Head of caudate nucleus (tissue), 42 donors: Measurements from ENCODE around the gene TMEM185A.
"Not testable (repeated sequence)": the region's sequence is repeated elsewhere in the genome, so short reads cannot be mapped to it uniquely, and the experiment has no call there.

Experiments used
- DNase-seq, 42 donors: peaks; one replicate each; pipeline versions ENCODE4 v3.0.0 to v3.0.0-alpha.2; 2020 to 2021; ENCODE audit warnings: mixed read lengths in 7 of 42
- intact Hi-C: fragments of 100-400 bp; cut with DNase I; formaldehyde crosslinking; loops from one replicate; pipeline ENCODE4 v1.15.0; 2022

The TMEM185A gene

DNA sequence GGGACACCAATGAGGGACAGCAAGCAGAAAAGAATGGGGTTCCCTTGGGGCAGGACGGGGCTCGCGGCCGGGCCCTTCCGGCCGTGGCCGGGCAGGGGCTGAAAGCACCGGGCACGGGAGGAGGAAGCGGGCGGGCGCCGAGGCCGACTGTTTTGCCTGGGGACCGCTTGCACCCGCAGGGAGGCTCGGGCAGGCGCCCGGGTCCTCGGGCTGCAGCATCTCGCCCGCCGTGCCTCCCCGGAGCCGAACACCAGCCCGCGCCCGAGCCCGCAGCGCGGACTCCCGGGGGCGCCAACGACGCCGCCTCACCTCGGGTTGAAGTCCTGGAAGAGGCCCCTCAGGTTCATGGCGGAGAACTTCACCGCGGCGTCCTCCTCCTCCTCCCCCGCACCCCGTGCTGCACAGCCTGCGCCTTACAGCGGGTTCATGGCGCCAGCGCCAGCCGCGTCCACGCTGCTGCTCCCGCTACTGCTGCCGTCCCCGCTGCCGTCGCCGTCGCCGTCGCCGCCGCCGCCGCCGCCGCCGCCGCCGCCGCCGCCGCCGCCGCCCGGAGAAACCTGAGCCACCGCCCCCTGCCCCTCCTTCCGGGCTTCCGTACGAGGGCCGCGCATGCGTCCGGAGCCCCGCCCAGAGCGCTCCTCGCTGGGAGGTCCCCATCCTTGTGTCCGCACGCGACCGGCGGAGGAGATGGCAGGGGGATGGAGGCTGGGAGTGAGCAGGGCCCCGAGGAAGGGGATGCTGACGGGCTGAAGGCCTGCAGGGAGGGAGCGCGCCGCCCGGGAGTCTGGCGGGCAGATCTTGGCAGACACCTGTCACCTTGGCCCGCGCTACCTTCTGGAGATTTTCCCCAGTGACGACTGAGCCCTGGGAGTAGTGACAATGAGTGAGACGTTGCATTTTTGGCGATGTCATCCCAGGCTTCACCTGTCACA is at the start of gene TMEM185A:
Gene TMEM185A (minus strand): TSS at position 559 of the 932 bp plus-strand sequence. CDS start 212 bp downstream, at position 347.
- DNase-seq, result peak; percentile 30 to 87 (median 70)
- intact Hi-C loops, result no loop called here

DNA sequence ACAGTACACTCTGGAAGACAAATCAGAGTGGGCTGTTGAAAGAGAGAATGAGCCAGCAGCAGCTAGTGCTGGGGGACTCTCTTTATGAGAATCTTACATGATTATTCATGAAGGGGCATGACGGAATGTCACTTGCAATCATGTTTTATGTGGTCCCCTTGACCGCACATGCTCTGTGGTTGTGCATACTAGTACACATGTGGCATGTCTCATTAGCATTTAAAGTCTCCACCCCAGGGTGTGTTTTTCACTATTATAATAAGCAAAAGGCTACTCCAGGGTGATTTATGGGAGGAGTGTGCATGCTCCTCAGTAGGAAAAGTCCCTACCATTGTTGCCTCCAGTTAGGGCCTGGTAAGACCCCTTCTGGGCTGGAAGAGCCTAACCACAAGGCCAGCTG is 49.6 kb upstream of the TMEM185A start:
- intact Hi-C loops, result no loop called here
- DNase-seq, result no peak

DNA sequence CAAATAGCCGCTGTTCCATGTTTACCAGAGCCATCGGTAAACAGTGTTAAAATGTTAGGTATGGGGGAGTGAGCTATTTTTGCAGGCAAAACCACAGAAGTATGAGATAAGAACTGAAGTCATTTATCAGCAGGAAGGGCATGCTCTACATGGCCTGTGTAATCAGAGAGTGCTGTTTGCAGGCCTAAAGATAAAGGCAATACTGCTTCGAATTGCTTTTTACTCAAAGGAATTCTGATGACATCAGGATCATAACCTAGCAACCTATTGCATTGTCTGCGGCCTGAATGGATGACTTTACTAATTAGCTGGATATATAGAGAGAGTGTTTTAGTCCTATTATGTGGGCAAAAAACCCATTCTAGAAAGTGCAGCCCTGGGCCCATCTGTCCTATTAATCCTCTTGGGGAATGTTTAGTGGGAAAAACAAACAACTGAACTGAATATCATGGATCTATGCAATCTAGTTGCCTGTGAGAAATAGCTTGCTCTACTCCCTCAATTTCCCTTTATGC is 47.6 kb upstream of the TMEM185A start:
- intact Hi-C loops, DNase-seq: not testable (repeated sequence)

DNA sequence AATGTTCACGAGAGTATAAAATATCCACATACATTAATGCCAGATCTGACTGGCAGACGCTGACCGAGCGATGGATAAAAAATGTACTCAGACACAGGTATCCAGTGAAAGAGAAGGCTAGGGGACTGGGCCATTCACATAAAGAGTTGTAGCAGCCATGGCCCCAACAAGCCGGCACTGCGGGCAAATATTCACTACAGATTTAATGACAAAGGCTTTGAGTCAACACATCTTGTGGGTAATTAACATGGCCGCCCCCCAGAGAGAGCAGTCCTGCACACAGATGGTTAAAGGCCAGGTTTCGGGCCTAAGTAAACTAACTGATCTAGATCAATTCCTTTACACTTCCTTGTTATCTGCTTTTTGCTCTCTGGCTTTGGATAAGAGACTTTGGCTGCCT is 44.0 kb upstream of the TMEM185A start:
- intact Hi-C loops, DNase-seq: not testable (repeated sequence)

DNA sequence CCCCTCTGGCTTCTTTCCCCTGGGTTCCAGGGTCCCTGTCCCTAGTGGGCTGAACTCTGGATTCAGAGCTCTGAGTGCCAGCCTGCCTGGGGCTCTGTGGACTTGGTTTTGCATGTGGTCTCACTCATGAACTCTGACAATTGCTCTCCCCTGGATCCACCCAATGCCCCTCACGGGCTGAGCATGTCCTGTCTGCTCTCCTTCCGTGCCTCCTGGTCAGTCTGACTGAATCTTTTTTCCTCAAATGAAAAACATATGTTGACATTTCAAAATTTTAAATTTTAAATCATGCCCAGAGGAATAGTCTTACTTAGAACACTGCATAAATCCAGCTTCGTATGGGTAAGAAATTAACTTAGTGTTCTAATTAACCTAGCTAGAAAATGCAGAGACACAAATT is 43.5 kb upstream of the TMEM185A start:
- DNase-seq, intact Hi-C loops: not testable (repeated sequence)

DNA sequence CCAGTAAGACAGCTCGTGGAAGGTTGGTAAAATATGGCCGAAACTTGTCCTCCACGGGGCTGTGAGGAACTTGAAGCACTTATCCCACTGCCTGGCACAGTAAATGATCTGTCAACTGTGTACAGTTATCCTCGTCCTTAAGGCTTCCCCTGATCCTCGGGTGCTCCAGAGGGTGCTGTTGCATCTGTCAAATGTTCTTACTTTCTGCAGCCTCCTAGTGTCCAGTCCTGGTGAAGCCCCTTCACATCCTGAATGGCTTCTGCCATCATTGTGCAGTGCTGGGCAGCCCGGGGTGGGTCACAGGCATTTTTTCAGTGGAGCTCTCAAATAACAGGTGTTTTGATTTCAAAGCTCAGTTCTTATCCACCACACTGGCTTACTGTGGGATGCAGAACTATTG is 29.0 kb upstream of the TMEM185A start:
- intact Hi-C loops, DNase-seq: not testable (repeated sequence)

DNA sequence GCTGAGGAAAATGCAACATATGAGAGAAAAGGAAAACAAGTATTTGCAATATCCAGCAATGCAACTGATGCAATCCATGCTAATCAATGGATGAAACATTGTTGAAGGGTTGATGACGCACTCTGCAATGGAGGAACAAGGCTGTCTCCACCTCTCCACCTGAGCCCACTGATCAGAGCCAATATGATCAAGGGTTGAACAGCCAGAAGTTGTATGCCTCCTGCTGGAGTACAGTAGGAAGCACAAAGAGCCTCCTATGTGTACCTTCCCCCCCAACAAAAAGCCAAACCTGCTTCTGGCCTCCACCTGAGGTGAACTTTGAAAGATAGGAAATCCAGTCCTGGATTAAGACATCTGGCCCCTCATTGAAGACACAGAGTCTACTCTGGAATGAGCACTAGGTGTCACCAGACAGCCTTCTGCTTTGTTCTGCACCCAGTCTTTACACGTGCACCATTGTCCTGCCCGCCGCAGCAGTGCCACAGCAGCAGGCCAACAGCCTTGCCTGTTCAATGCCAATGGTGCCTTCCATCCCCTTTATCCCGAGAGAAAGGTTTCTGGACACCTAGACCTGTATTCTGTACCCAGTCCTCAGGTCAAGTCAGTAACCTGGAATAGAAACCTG is 24.8 kb upstream of the TMEM185A start:
- intact Hi-C loops, DNase-seq: not testable (repeated sequence)

DNA sequence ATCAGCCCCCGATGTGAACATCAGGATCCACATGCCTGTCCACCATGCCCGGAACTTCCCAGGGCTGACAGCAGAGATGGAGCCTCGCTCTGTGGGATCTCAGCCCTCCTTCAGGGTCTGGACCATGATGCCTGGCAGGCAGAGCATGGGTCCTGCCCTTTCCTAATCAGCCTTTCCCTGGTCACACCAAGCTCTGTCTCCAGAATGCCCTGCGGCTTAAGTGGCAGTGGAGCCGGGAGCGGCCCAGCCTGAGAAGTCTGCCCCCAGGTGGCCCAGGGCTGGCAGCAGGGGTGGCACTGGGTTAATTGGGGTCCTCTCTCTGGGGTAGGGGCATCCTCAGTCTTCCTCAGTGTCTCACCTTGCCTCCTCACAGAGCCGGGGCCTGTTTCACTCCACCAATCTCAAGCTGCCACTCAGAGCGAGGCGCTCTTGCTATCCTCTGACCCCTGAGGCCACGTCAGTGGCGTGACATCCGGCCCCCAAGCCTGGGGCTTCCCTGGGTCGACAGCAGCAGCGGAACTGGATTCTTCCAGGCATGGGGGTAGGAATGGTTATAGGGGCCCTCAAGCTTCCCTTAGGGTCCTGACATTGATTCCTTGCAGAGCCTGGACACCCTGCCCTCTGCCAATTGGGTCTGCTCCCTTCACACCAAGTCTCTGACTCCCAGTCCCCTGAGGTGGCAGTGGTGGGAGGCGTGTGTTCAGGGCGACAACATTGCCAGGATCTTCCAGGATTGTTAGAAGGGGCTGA is 20.8 kb upstream of the TMEM185A start:
- intact Hi-C loops, result no loop called here
- DNase-seq, result no peak

DNA sequence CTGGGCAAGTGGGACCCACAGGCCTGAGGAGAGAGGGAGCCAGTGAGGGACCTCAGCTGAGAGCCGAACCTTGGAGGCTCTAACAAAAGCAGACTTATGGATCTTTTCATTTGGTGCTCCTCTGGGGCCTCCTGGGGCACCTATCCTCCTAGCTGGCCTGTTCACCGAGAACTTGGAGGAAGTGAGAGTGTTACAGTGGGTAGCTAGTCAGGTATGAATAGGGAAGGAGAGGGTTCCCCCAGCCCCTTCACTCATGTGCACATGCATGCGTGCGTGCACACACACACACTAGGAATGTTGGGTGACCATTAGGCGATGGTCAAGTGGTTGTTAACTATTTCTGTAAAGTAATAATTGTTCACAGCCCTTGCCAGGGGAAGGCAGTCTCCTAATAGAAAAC is 18.6 kb upstream of the TMEM185A start:
- intact Hi-C loops, result no loop called here
- DNase-seq, result no peak

DNA sequence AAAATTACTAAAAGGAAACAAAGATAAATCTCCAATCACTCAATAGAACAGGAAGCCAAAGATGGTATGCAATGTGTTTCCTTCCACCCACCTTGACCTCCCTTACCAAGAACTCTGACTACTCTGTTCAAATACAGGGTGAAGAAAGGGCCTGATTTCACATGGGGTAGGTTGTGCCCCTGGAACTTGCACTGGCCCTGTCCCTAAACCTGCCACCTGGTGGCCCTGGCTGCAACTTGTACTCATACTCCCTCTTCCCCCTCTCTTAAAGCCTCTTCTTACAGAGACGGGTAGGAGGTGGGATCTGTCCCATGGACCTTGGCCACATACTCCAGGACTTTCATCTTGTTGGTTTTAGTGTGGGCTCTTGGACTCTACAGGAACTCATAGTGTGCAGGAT is 17.3 kb upstream of the TMEM185A start:
- intact Hi-C loops, result no loop called here
- no peak for DNase-seq

DNA sequence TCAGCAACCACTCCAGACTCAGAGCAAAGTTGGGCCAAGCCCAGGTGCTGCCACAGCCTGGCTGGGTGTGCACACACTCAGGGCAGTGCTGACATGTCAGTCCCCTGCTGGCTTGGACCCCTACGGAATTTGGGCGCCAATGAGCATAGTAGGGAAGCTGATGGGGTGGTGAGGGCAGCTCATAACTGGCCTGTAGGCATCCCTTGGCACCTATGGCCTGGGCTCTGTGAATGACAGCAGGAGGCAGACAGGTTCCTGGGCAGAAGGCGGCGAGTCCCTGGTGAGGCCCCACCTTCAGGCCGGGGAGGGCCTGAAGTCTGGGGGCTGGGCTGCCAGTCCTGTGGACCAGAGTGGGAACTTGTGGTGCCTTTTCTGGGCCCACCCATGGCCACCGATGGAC is 15.9 kb upstream of the TMEM185A start:
- no peak for DNase-seq
- intact Hi-C loops, result no loop called here

DNA sequence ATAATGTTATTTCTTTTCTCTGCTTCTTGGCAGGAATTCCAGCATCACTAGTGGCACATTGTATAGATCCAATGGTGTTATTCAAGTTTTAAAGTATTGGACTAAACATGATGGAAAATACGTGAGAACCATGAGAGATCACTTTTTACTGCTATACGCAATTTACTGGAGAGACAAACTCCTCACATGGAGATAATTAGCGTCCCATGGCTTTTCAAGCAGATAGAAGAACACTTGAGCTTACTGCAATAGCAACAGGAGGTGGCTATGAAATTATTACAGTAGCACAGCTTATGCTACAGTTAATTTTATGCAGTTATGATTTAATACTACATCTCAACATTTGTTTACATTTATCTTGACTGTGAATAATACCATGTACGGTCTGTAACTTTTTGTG is 11.9 kb upstream of the TMEM185A start:
- DNase-seq, result no peak
- intact Hi-C loops, result no loop called here

DNA sequence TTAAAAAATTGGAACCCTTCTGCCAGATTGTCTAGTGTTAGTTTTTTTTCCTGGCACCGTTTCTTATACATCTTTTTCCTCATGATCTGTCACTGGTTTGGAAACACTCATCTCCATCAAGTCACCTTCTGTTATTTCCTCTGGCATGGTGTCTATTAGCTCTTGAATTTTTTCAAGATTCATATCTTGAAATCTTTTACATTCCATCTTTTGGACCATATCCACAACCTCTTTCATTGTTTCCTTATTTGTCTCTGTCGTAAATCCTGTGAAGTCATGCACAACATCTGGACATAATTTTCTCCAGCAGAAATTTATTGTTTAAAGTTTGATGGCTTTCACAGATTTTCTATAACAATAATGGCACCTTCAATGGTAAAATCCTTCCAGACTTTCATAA is 10.2 kb upstream of the TMEM185A start:
- intact Hi-C loops, result no loop called here
- no peak for DNase-seq

DNA sequence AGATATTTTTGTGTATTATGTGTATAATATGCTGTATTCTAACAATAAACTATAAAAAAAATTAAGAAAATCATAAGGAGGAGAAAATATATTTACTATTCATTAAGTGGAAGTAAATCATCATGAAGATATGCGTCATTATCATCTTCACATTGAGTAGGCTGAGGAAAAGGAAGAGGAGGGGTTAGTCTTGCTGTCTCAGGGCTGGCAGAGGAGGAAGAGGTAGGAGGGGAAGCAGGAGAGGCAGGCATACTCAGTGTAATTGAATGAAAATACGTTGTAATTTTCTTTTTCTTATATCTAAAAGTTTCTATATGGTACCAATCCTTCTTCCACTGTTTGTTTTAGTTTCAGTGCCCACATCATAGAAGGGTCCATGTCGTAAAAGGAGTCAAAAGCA is 9.8 kb upstream of the TMEM185A start:
- peak in 2 of 42 donors; percentile 29 to 37 for DNase-seq
- intact Hi-C loops, result no loop called here

DNA sequence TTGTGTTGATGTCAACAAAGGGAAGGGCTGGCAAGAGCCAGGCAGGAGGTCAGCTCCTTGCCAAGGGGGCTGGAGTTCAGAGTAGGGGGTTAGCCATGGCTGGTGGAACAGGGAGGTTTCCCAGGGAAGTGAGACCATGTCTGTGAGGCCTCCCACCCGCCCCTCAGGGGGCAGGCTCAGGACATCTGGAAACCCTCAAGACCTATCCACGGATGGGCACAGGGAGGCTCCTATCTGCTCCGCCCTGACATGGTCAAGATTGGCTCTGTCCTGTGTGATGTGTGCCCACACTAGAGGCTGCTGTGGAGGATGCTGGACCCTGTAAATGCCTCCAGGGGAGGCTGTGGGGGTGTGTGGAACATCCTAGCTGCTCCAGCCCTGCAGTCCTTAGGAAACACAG is 8.0 kb upstream of the TMEM185A start:
- intact Hi-C loops, result no loop called here
- no peak for DNase-seq

DNA sequence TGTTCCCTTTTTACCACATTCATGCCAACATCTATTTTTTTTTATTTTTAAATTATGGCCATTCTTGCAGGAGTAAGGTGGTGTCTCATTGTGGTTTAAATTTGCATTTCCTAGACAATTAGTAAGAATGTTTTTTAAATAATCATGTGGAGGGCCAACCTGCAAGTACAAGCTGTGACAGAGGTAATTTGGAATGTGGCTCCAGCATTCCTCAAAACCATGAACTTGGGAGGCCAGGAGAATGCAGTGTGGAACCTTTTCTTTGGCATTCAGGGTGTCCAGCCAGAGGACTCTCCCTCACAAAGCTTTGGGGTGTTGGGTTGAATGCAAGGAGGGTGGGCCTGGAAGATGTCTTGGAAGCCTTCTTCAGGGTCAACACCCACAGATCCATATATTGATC is 7.3 kb upstream of the TMEM185A start:
- no peak for DNase-seq
- intact Hi-C loops, result no loop called here

DNA sequence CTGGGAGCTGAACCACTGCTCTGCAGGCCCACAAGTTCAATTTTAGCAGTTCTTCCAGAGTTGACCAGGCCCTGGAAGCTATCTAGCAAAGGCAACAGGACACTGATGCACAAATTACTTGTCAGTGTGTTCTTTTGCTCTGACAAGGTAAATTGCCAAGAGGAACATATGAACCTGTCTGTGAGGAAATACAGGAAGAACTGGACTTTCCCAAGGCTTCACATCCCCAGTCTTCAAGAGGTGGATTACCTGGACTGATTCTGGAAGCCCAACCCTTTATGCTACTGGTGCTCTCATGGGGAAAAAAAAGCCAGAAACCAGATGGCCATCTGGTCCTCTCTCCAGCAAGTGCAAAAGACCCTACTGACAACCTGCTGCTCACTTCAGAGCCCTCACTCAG is 1.9 kb upstream of the TMEM185A start:
- intact Hi-C loops, result no loop called here
- no peak for DNase-seq

DNA sequence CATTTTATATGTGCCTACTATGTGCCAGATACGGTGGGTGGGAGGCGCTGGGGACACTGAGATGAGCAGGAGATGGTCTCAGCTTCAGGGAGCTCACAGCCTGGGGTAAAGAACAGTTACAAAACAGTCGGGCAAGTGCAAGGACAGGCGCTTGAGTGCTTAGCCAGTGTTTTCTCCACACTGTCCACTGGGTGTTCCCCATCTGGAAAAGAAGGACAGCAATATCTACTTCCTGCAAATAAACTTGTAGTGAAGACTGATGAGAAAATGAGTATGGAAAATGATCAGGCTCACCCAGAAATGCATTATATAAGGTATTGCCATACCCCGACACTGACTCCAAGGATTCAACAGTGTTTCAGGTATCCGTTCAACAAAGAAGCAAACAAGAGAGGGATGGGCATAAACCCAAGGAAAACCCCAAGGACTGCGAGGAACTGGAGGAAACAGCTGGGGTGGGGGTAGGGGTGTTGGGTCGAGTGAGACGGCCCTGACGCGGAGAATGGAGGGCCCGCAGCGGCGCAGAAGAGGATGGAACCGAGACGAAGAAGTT is 835 bp downstream of the TMEM185A start:
- intact Hi-C loops, result no loop called here
- DNase-seq, result peak in 7 of 42 donors; percentile 1 to 42 (median 6)

DNA sequence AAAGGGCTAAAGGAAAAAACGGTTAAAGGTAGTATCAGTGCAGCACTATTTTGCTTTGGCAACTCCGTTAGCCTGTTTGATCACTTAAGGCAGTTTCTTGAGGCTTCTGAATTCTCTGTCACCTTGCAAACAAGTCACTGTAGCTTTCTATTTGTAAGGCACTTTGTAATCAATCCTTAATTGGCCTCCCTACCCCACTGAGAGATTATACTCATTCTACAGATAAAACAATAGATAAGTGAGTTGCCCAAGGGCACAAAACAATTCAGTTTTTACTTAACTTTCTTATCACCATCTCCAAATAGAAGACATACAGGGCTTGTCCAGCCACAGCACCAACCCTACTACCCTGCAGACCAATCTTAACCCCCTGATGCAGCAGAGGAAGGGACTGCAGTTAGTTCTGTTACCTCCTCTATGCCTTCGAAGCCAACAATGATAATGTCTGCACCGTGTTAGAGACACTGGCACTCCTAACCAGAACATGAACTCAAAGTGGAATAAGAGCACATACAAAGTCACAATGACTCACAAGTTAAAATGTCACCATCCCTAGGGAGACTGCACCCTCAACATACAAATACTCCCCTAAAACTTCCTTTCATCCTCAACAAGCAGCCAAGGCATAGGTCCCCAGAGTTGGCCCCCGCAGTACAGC is 1.7 kb downstream of the TMEM185A start:
- DNase-seq, result no peak
- intact Hi-C loops, result no loop called here
